GM23338 (cell line): ENCODE data around the gene KIF1A.

Experiments
- CREB1 ChIP-seq: fragments of 250-450 bp; sonication (Bioruptor Pico); IDR thresholded peaks from 2 replicates; pipeline ENCODE4 v1.5.0; 2020; ENCODE audit warnings: low read depth, mild to moderate bottlenecking, moderate library complexity
- EZH2 ChIP-seq: fragments of 200-600 bp; sonication (generic); IDR thresholded peaks from one replicate; pipeline ENCODE4 v1.8.0; 2017; ENCODE audit warnings: antibody characterized with exemption, mild to moderate bottlenecking, low read depth; ENCODE audit not compliant: unreplicated experiment
- EZH2phosphoT487 ChIP-seq: fragments of 200-600 bp; sonication (generic); IDR thresholded peaks from one replicate; pipeline ENCODE4 v1.8.1; 2018; ENCODE audit warnings: antibody characterized with exemption; ENCODE audit not compliant: unreplicated experiment
- POLR2AphosphoS5 ChIP-seq: IDR thresholded peaks from 2 replicates; pipeline ENCODE4 v1.6.1; 2016; ENCODE audit warnings: antibody characterized with exemption, low read depth
- ZNF114 ChIP-seq: fragments of 250-450 bp; sonication (Bioruptor Pico); IDR thresholded peaks from 2 replicates; pipeline ENCODE4 v1.5.0; 2020; ENCODE audit warnings: mild to moderate bottlenecking, moderate library complexity
- ZNF331 ChIP-seq: fragments of 250-450 bp; sonication (Bioruptor Pico); IDR thresholded peaks from 2 replicates; pipeline ENCODE4 v1.5.0; 2020; ENCODE audit warnings: low read depth, mild to moderate bottlenecking, moderate library complexity
- TF ChIP-seq, protein P1 (sequence below), 2 experiments: fragments of 200-600 bp in 1 of 2; sonication (generic) in 1 of 2; conservative IDR thresholded peaks; 2 replicates each; pipeline versions ENCODE4 v1.5.1 to v1.6.1; 2016 to 2017; ENCODE audit warnings: antibody characterized with exemption in 2 of 2, low read depth in 2 of 2, mild to moderate bottlenecking in 2 of 2, moderate library complexity in 1 of 2

DNA sequence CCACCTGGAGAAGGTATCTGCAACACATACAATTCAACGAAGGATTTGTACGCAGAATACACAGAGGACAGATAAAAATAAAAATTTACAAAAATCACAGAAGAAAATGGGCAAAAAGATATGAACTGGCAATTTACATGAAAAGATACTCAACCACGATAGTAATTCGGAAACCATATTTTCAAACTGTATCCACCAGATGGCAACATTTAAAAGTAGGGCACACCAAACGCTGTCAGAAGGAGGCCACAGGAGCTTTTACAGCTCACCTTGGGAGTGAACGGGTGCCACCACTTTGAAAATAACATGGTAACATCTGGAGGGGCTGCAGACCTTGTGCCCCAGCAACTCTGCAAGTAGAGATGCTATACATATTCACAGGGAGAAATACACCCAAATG lies 9.8 kb downstream of the KIF1A start:
- TF ChIP-seq, protein P1, sequence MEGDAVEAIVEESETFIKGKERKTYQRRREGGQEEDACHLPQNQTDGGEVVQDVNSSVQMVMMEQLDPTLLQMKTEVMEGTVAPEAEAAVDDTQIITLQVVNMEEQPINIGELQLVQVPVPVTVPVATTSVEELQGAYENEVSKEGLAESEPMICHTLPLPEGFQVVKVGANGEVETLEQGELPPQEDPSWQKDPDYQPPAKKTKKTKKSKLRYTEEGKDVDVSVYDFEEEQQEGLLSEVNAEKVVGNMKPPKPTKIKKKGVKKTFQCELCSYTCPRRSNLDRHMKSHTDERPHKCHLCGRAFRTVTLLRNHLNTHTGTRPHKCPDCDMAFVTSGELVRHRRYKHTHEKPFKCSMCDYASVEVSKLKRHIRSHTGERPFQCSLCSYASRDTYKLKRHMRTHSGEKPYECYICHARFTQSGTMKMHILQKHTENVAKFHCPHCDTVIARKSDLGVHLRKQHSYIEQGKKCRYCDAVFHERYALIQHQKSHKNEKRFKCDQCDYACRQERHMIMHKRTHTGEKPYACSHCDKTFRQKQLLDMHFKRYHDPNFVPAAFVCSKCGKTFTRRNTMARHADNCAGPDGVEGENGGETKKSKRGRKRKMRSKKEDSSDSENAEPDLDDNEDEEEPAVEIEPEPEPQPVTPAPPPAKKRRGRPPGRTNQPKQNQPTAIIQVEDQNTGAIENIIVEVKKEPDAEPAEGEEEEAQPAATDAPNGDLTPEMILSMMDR (conservative IDR thresholded peaks at IDR 0.05; ENCODE audit: low read depth in 2 of 2) = peak; percentile 27 to 34; a peak in 2 of 4 replicates
- TF ChIP-seq ZNF331 (CRISPR knock-in tag) (no peak), EZH2 (no peak), POLR2AphosphoS5 (no peak), CREB1 (CRISPR knock-in tag) (no peak), EZH2phosphoT487 (no peak), ZNF114 (no peak)
